Right renal pelvis (tissue), 4 donors: ENCODE results near the gene IRF2BP2. TPM values are rescaled to one million over a fixed set of nuclear protein-coding genes. Genes with fewer than 3 reads are reported as not detected.

ENCODE experiments used
- DNase-seq, 4 donors: peaks; one replicate each; pipeline ENCODE4 v3.0.0-alpha.2; 2013; ENCODE audit warnings: low read depth in 4 of 4, low spot score in 3 of 4, missing footprints in 1 of 4
- polyA plus RNA-seq, 4 donors: library from polyadenylated mRNA; unstranded; fragments of 120-200 nt; gene quantifications; one replicate each; pipeline ENCODE4 v1.2.1, GENCODE V29; 2013; ENCODE audit not compliant: insufficient read length in 4 of 4

Gene IRF2BP2
- polyA plus RNA-seq, 4 donors, result 151 to 163 (median 159) TPM

GRCh38 chr1:234614081-234614489, 4.1 kb upstream of the IRF2BP2 start:
- DNase-seq, result no peak

DNA sequence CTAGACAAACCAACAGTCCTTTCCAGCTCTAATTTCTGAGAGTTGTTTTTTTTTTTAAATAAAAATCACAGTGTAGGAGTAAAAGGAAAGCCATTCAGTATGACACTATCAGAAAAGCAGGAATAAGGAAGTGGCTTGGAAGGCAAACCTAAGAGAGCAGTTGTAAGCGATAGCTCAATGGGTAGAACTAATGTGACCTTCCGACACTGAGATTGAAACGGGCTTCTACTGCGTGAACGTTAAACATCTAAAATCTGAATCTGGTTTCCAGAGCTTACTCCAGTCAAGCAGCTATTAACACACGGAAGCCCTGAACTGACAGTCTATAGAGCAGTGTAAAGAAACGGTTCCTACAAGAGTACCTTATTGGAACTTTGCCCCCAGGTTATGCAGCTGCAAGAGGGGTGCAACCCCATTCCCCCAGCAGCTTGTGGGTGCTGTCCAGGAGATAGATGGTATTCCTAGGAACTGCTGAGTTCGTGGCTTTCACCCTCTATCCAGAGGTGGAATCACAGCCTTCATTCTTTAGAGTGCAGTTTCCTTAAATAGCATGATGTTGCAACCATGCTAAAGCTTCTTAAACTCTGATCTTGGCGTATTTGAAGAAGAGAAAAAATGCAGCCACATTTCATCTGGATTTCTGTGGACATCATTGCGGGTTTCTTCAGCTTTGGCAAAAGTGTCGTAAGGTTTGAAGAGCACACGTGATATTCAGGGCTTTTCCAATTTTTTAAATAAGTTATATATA, 3.3 kb upstream of the IRF2BP2 start:
- no peak for DNase-seq

GRCh38 chr1:234612352-234613127, 2.6 kb upstream of the IRF2BP2 start:
- peak in 1 of 4 donors; percentile 72 for DNase-seq

DNA sequence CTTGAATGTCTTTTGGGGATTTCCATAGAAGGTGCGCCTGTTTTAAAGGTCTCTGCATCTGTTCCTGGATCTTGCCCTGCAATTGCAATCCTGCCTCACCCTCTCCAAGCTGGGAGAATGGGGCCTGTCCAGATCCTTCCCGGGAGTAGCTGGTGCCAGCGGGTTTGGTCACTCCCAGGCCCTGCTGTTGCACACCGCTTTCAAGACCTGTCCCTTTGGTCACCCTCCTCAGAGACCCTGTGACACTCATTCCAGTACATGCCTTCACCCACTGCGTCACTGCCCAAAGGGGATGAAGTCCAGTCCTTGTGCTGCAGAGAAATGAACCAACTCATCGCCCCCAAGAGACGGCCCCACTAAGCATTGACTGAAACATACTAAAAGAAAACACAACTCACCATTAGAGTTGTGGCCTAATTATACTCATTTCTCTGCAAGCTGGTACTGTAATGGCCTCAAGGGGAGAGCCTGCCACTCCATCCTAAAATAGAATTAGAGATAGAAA, 1.9 kb upstream of the IRF2BP2 start:
- no peak for DNase-seq

GRCh38 chr1:234611225-234611846, 1.4 kb upstream of the IRF2BP2 start:
- DNase-seq, result peak in 1 of 4 donors; percentile 70

DNA sequence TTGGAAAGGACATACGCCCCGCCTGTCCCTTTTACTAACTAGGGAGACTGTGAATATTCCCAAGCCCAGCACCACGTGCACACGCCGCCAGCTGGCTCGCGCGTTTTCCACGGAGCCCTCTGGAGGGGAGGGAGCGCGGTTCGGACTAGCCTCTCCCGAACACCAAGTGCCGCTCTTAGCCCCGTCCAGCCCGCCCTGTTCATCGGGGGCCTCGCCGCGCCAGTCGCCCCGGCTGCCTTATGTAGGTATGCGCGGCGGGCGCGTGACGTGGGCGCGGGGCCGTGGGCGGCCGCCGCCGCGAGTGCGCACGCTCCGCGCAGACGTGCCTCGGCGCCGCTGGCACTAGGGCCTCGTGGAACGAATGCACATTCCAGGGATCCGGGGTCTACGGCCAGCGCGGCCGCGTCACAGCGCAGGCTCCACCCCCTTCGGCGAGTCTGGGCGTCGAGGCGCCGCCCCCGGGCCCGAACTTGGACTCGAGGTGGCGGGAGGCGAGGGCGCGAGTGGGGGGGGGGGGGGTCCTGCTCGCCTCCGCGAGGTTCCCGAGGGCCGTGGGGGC, 767 bp upstream of the IRF2BP2 start:
- peak in 1 of 4 donors; percentile 87 for DNase-seq

DNA sequence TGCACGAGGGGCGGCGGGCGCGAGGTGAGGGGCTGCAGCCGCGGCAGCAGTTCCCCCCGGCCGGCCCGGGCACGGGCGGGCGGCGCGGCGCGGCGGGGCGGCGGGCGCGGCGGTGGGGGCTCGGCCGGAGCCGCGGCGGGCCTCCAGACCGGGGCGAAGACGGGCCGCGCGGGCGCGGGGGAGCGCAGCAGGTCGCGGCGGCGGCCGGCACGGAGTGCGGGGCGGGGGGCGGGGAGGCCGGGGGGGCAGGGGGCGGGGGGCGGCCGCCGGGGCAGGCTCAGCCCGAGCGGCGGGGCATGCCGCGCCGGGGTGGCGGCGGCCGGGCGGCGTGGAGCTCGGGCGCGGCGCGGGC, 311 bp downstream of the IRF2BP2 start:
- no peak for DNase-seq

DNA sequence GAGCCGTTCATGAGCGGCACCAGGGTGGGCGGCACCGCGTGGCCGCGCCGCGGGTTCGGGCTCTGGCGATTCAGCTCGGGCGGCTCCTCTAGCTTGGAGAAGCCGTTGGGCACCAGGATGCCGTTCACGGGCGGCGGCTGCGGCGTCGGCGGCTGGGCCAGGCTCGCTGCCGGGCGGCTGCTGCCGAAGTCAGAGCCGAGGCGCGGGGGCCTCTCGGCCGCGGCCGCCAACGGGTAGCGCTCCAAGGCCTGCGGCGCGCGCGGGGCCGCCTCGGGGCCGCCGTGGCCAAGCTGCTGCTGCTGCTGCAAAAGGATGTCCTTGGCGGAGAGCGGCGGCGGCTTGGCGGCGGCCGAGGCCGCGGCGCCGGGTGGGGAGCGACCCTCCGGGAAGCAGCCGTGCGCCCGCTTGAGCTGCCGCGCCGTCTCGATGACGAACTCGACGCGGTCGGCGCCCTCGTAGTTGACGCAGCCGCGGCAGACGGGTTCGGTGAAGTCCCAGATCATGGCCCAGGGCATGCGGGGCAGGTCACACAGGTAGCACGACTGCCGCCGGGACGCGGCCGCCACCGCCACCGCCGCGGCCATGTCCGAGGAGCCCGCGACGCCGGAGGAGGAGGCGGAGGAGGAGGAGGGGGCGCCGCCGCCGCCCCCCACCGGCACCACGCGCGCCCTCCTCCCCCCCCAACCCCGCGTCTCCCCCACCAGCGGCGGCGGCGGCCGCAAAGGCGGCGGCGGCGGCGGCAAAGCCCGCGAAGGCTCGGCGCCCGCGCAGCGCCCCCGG, 877 bp downstream of the IRF2BP2 start:
- DNase-seq, result no peak

- DNase-seq, result peak in 1 of 4 donors; percentile 71
Measured at GRCh38 chr1:234608025-234608910, 1.7 kb downstream of the IRF2BP2 start.

- no peak for DNase-seq
Measured at GRCh38 chr1:234607109-234608024, 2.6 kb downstream of the IRF2BP2 start.

GRCh38 chr1:234606784-234607108, 3.2 kb downstream of the IRF2BP2 start:
- DNase-seq, result no peak

DNA sequence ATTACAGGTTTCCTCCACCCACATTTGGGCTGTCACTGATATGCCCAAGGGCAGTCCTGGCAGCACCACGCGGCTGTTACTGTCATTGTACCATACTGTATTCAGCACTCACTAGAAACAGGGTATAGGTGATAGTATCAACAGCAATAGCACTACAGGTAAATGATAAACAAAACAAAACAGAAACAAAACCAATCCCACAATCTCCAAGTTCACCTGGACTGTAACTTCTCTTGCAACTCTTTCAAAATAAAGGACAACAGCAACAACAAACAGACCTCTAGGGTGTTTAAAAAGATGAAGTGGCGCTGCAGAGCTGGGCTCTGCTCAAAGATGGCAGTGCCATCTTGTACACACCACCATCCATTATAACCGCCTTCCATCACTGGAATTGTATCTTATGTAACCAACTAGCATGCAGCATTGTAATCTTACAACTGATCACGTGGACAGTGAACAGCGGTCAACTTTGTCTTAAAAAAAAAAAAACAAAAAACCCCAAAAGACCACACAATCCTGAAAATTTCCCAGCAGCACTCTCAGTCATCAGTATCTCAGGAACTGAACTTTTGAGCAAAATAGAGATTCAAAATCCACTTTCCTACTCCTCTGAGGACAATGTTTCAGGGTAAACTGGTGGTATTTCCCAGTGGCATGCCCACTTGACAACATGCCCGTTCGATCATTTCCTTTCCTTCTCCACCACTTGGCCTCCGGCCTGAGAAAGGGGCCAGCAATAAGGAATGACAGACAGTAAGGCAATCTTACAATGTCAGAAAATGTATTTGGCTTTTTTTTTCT, 3.8 kb downstream of the IRF2BP2 start:
- DNase-seq, result no peak

DNA sequence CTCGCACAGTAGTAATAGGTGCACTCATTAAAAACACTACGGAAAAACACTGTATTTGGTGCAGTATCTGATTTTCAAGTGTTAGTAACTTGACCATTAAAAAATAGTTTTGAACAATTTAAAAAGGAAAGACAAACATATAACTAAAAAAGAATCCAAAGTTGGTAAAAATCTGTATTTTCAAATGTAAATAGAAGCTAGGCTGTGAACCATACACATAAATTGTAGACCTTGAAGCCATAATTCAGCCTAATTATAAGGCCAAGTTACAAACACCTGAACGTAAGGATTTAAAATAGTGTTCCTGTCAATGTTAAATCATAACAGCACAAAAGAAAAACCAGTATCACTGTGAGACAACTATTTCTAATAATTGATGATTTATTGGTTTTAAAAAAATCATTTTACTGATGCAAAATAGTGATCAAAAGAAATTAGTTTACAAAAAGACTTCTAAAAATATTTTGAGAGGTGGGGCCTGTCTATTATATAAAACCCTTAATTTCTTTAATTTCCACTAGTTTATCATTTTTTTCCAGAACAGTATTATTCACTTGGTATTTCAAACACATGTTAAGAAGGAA, 4.5 kb downstream of the IRF2BP2 start:
- no peak for DNase-seq

GRCh38 chr1:234604495-234605398, 5.2 kb downstream of the IRF2BP2 start:
- DNase-seq, result no peak

DNA sequence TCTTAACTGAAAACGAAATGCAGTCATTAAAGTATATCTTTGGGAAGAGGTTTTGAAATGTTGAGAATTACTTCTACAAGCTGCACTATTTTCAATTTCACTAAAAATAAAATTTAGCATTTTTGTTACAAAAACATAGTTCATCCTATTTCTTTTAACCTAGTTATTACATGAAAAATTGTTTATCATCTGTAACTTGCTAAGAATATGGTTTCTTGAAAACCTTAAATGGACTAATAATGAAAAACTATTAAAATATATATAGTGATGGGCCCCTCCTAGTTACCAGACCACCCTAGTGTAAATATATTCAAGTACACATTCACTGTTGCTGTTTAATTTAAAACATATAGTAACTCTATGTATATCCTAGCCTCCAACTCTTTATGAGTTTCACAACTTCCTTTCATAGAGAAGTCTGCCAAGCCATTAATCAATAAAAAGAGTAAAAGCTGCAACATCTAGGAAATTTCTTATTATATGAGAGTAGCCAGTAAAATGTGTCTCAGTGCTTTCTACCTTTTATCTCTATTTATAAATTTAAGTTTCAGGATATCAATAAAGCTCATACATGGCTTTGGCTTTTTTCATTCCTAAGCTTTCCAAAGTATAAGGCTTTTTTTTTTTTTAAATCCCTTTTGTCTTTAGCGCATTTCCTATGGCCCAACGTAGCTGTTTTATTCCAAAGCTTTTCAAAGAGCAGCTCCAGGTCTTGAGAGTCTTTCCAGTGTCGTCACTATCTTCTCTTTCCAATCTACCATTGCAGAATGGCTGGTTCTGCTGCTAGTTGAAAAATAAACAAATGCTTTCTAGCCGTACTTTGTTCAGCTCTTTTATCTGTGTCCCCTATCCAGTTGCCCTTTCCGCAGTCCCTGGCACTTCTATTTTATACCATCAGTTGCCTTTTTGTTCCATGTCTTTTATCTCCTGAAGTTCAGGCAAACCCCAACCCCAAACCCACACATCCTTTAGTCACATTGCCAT, 6.5 kb downstream of the IRF2BP2 start:
- DNase-seq, result no peak
